ENCODE data around the gene RAPH1.

The RAPH1 gene

GRCh38 chr2:203565076-203565475 is 30.0 kb upstream of the RAPH1 start:
- no peak overlapping the region for H3K27ac ChIP-seq
- TF ChIP-seq CTCF (conservative IDR thresholded peaks at IDR 0.05) = no peak

GRCh38 chr2:203562268-203562667 is 27.2 kb upstream of the RAPH1 start:
- no peak overlapping the region for H3K27ac ChIP-seq
- no peak for TF ChIP-seq CTCF (conservative IDR thresholded peaks at IDR 0.05)

- no peak for TF ChIP-seq CTCF (conservative IDR thresholded peaks at IDR 0.05)
These were observed 24.5 kb upstream of the RAPH1 start for GRCh38 chr2:203559641-203560040.

GRCh38 chr2:203553784-203554183 is 18.7 kb upstream of the RAPH1 start:
- no peak overlapping the region for H3K27ac ChIP-seq
- TF ChIP-seq CTCF (conservative IDR thresholded peaks at IDR 0.05) = no peak

More at GRCh38 chr2:203559641-203560040, 24.5 kb upstream of the RAPH1 start:
- no peak overlapping the region for H3K27ac ChIP-seq

GRCh38 chr2:203551778-203552177 is 16.7 kb upstream of the RAPH1 start:
- H3K27ac ChIP-seq = no peak overlapping the region
- no peak for TF ChIP-seq CTCF (conservative IDR thresholded peaks at IDR 0.05)

GRCh38 chr2:203550266-203550665 is 15.2 kb upstream of the RAPH1 start:
- no peak overlapping the region for H3K27ac ChIP-seq
- no peak for TF ChIP-seq CTCF (conservative IDR thresholded peaks at IDR 0.05)

GRCh38 chr2:203549406-203549805 is 14.3 kb upstream of the RAPH1 start:
- TF ChIP-seq CTCF (conservative IDR thresholded peaks at IDR 0.05) = no peak
- H3K27ac ChIP-seq = no peak overlapping the region

- no peak overlapping the region for H3K27ac ChIP-seq
- no peak for TF ChIP-seq CTCF (conservative IDR thresholded peaks at IDR 0.05)
These were observed 13.8 kb upstream of the RAPH1 start for GRCh38 chr2:203548887-203549286.
